ENCODE data around the gene PDLIM5.

The PDLIM5 gene

DNA sequence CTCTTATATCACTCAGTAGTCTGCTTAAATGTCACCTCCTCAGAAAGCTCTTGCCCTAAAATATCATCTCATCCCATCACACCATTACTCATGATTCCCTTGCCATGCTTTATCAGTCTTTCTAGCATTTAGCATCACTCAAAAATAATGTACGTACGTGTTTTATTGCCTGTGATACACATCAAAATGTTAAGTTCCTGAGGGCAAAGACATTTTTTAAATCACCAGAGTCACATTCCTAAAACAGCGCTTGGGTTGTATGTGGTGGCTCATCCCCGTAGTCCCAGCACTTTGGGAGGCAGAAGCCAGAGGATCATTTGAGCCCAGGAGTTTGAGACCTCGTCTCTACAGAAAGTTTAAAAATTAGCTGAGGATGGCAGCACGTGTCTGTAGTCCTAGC, 21.3 kb upstream of the PDLIM5 start:
- no peak for DNase-seq

DNA sequence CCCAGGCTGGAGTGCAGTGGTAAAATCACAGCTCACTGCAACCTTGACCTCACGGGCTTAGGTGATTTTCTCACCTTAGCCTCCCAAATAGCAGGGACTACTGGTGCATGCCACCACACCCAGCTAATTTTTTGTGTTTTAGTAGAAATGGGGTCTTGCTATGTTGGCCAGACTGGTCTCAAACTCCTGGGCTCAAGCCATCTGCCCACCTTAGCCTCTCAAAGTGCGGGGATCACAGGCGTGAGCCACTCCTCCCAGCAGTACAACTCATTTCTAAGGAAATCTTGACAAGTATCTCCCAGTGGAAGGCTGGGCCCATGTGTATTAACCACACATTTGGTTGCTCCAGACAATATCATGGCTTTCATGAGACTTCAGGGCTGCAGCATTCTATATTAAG, 20.4 kb upstream of the PDLIM5 start:
- no peak for DNase-seq

- no peak for DNase-seq
These were observed 17.2 kb upstream of the PDLIM5 start for GRCh38 chr4:94434505-94434904.

DNA sequence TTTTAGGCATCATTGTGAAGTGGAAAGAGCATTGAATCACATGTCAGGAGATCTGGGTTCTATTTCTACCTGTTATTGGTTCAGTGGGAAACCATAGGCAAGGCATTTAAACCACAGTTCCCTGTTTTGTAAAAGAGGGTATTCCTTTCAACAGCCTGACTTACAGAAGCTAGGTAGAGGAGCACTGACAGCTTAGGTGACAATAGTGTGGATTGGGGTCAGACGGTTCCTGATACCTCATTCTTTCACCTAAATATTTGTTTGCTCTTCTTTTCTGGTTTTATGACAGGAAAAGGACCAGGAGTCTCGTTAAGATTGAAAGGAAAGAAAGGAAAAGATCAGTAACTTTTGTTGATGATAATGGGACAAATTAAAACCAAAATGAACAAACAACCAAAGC, 15.9 kb upstream of the PDLIM5 start:
- no peak for DNase-seq

DNA sequence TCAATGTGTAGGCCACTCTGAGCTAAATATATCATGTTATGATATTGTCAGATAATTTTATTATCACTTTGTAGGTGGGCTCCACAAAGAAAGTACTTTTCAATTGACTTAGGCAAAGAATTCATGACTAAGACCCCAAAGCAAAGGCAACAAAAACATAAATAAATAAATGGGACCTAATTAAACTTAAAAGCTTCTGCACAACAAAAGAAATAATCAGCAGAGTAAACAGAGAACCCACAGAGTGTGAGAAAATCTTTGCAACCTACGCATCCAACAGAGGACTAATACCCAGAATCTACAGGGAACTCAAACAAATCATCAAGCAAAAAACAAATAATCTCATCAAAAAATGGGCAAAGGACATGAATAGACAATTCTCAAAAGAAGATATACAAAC, 15.2 kb upstream of the PDLIM5 start:
- DNase-seq, result no peak

GRCh38 chr4:94439606-94440005, 12.1 kb upstream of the PDLIM5 start:
- no peak for DNase-seq

DNA sequence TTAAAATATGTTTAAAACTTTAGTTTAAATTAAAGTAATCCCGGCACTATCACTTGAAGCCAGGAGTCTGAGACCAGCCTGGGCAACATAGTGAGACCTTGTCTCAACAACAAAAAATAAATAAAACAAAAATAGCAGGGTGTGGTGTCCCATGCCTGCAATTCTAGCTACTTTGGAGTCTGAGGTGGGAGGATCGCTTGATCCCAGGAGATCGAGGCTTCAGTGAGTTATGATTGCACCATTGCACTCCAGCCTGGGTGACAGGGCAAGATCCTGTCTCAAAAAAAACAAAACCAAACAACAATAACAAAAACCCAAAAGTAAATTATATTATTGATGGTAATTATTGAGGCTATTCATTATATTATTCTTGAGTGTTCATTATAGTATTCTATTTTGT, 9.9 kb upstream of the PDLIM5 start:
- no peak for DNase-seq

GRCh38 chr4:94442251-94442650, 9.5 kb upstream of the PDLIM5 start:
- no peak for DNase-seq

- DNase-seq, result no peak
These were observed 5.4 kb upstream of the PDLIM5 start for GRCh38 chr4:94446386-94446785.

- peak in 1 of 2 experiments; percentile 1 for DNase-seq
These were observed 3.9 kb upstream of the PDLIM5 start for GRCh38 chr4:94447754-94448411.

GRCh38 chr4:94448815-94449375, 2.8 kb upstream of the PDLIM5 start:
- peak; percentile 2 to 33 for DNase-seq

DNA sequence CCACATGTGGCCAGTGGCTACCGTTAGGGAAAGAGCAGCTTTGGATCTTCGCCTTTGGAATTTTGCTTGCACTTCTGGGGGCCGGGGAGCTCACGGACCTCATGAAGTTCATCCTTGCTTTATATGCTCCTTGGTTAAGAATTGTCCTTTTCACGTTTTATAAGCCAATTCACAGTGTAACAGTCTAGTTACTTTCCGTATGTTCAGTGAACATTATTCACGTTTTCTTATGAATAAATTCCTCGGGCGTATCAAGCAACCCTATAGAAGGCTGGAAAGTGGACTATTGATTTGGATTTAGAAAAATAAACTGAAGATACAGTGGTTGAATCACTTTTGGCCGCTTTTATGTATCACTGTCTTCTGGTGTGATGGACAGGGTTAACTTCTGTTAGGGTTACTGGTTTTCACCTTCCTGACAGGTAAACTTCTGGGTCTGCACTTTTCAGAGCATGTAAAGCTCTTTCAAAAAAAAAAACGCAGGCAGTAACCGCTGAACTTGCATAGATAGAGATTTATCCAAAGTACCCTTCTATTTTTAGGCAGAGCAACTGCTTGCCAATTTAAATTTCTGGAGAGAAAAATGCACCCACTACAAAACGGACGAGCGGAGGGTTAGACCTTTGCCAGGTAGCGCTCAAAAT, 569 bp upstream of the PDLIM5 start:
- peak in 1 of 2 experiments; percentile 11 for DNase-seq

- DNase-seq, result peak; percentile 38 to 64
These were observed 982 bp downstream of the PDLIM5 start for GRCh38 chr4:94452476-94453371.

- DNase-seq, result no peak
These were observed 1.7 kb downstream of the PDLIM5 start for GRCh38 chr4:94453391-94453963.

- DNase-seq, result no peak
These were observed 2.7 kb downstream of the PDLIM5 start for GRCh38 chr4:94454405-94454804.

- no peak for DNase-seq
These were observed 3.3 kb downstream of the PDLIM5 start for GRCh38 chr4:94455081-94455480.

- DNase-seq, result no peak
These were observed 6.0 kb downstream of the PDLIM5 start for GRCh38 chr4:94457692-94458106.

- DNase-seq, result no peak
These were observed 6.9 kb downstream of the PDLIM5 start for GRCh38 chr4:94458682-94459081.

DNA sequence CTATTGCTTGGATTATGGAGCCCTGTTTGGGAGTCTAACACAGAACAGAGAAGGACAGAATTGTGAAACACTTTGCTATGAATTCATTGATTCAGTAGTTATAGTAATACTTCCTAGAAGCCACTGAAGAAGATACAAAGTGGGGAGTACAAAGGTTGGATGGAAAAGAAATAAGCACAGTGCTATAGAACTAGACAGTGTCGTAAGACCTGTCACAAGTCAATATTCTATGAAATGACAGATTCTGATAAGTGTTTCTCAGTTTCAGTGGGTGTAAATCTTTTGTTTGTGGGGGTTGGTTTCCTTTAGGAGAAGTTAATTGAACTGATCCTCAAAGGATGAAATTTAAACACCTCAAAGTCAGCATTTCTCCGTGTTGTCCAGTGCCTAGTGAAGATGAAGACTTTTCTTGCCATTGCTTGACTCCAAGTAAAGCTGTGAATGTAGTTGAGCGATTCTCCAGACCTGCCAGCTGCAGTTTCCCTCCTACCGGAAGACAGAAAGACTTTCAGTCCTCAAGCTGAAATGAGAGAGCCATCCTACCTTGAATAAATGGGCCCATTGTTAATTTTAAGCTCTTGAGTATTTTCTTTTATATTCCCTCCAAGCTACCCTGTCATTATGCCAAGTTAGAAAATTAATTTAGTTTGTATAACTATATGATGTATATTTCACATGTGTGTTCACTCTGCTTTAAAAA, 7.9 kb downstream of the PDLIM5 start:
- DNase-seq, result no peak

GRCh38 chr4:94461506-94461905, 9.8 kb downstream of the PDLIM5 start:
- no peak for DNase-seq

DNA sequence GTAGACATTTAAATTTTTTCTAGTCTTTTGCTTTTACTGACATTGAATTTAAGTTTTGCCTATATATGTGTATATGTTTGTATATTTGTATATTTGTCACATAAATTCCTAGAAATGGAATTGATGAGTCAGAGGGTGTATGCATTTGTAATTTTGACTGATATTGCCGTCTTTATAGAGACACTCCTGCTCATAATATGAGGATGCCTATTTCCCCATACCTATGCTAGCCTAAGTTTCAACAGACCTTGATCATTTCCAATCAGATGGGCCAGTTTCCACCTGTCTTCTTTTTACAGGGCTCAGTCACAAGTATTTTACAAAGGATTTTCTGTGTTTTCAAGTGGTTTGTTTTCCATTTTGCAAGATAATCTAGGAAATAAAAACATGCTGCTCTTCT, 10.8 kb downstream of the PDLIM5 start:
- DNase-seq, result no peak

DNA sequence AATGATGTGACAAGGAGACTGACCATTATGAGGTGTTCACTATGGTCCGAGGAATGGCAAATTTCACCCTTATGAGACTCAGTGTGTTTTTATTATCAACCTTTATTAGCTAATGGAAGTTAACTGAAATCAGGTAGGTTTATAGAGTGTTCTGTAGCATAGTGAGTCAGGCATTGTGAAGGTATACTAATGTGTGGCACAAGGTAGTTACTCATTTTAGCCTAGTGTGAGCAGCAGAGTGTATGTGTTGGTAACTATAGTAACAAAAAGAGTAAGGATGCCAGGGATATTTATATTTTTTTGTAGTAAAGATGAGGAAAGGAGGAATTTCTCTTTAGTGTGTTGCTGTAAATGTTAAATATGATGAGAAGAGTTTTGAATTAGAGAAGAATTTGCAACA, 12.0 kb downstream of the PDLIM5 start:
- DNase-seq, result no peak

DNA sequence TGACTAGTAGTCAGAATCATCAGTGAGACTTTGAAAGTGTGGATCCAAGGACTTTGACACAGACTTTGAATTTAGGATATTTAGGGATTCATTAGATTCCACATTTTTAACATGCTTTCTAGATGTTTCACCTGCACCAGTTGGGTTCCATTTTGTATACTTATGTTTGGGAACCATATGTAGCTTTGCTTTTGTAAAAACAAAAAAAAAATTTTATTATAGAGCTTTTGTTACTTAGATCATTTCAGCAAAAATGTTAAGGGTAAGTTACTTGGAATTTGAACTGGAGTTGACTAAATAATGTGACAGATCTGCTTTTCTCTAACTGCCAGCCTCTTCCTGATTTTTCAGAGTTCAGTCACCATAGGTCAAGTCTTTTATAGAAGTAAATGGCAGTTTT, 14.6 kb downstream of the PDLIM5 start:
- DNase-seq, result no peak
